GM21447 (cell line): ENCODE measurements around the gene ARHGEF10L.

ENCODE experiments used
- ATAC-seq: cut with Tn5 transposase; IDR thresholded peaks from one replicate; pipeline ENCODE4 v1.9.1; 2021; ENCODE audit not compliant: unreplicated experiment

The ARHGEF10L gene

GRCh38 chr1:17670587-17671313 lies 131.3 kb downstream of the ARHGEF10L start:
- ATAC-seq, result no peak

- ATAC-seq, result no peak
Measured at GRCh38 chr1:17671314-17671705, 131.8 kb downstream of the ARHGEF10L start.

GRCh38 chr1:17671741-17672140 lies 132.2 kb downstream of the ARHGEF10L start:
- ATAC-seq, result no peak

GRCh38 chr1:17672226-17672625 lies 132.7 kb downstream of the ARHGEF10L start:
- no peak for ATAC-seq

- ATAC-seq, result no peak
Measured at GRCh38 chr1:17673329-17674072, 134.0 kb downstream of the ARHGEF10L start.

- ATAC-seq, result no peak
Measured at GRCh38 chr1:17674726-17675500, 135.4 kb downstream of the ARHGEF10L start.

- no peak for ATAC-seq
Measured at GRCh38 chr1:17675744-17676143, 136.2 kb downstream of the ARHGEF10L start.

GRCh38 chr1:17676387-17677060 lies 137.0 kb downstream of the ARHGEF10L start:
- ATAC-seq, result no peak

GRCh38 chr1:17678011-17678410 lies 138.5 kb downstream of the ARHGEF10L start:
- no peak for ATAC-seq

GRCh38 chr1:17679856-17680255 lies 140.4 kb downstream of the ARHGEF10L start:
- no peak for ATAC-seq

- ATAC-seq, result no peak
Measured at GRCh38 chr1:17680308-17680707, 140.8 kb downstream of the ARHGEF10L start.

- no peak for ATAC-seq
Measured at GRCh38 chr1:17682400-17682799, 142.9 kb downstream of the ARHGEF10L start.

GRCh38 chr1:17683598-17683997 lies 144.1 kb downstream of the ARHGEF10L start:
- ATAC-seq, result no peak

GRCh38 chr1:17684810-17685209 lies 145.3 kb downstream of the ARHGEF10L start:
- no peak for ATAC-seq

- no peak for ATAC-seq
Measured at GRCh38 chr1:17686258-17686657, 146.8 kb downstream of the ARHGEF10L start.

- no peak for ATAC-seq
Measured at GRCh38 chr1:17687145-17687544, 147.6 kb downstream of the ARHGEF10L start.

- no peak for ATAC-seq
Measured at GRCh38 chr1:17688217-17688810, 148.8 kb downstream of the ARHGEF10L start.

- no peak for ATAC-seq
Measured at GRCh38 chr1:17689011-17689410, 149.5 kb downstream of the ARHGEF10L start.

- ATAC-seq, result no peak
Measured at GRCh38 chr1:17690906-17691634, 151.6 kb downstream of the ARHGEF10L start.

- ATAC-seq, result no peak
Measured at GRCh38 chr1:17692645-17693044, 153.1 kb downstream of the ARHGEF10L start.
